HCT116 (cell line): ENCODE data around the gene TSC2. TPM values are rescaled to one million over a fixed set of nuclear protein-coding genes. Genes with fewer than 3 reads are reported as not detected.

Source experiments
- ATAC-seq: fragments of 200-7000 bp; cut with Tn5 transposase; 2 replicates; pipeline ENCODE4 v1.9.1; 2020; ENCODE audit warnings: mild to moderate bottlenecking, moderate library complexity
- BruUV-seq: library from RNA; stranded (reverse); fragments of 400-500 nt; replicated peaks from 2 replicates; lab custom pipeline; 2021; lab: Mats Ljungman, UMichigan
- CTCF ChIA-PET: fragments of 300-600 bp; sonication (Branson Sonifier 250); formaldehyde crosslinking; loops from one replicate; lab custom pipeline; 2021; ENCODE audit warnings: antibody characterized with exemption; lab: Charles Lee
- POLR2A ChIA-PET: fragments of 300-600, 350-600 bp; sonication (Branson Sonifier 250); formaldehyde crosslinking; loops from one replicate; lab custom pipeline; 2021; ENCODE audit warnings: antibody characterized with exemption; lab: Charles Lee
- RAD21 ChIA-PET, 2 experiments: fragments of 300-600 bp; sonication (Branson Sonifier 250); formaldehyde crosslinking; loops; one replicate each; lab custom pipeline; 2023; ENCODE audit warnings: low total read pairs in 2 of 2; ENCODE audit not compliant: uncharacterized antibody in 2 of 2, unreplicated experiment in 2 of 2, low non-redundant PET in 1 of 2; lab: Charles Lee
- DNase-seq: peaks from one replicate; pipeline ENCODE4 v3.0.0-alpha.2; 2010; ENCODE audit warnings: low read depth, low spot score
- H2AFZ ChIP-seq: fragments of 200-600 bp; shearing (Covaris generic), sonication (generic); 2 replicates; pipeline ENCODE4 v1.6.1; 2017; ENCODE audit warnings: low read depth, mixed run types, mixed read lengths, antibody characterized with exemption, low read length; ENCODE audit not compliant: poor library complexity, severe bottlenecking
- H3K27ac ChIP-seq: 2 replicates; pipeline ENCODE4 v1.5.1; 2012; ENCODE audit warnings: low read depth, low read length
- H3K27me3 ChIP-seq: fragments of 200-600 bp; sonication (generic); 2 replicates; pipeline ENCODE4 v1.6.1; 2016; ENCODE audit warnings: mixed run types, low read length, mixed read lengths; ENCODE audit not compliant: insufficient read depth
- H3K36me3 ChIP-seq, 2 experiments: fragments of 200-500 bp in 1 of 2; fragments of 200-600 bp in 1 of 2; sonication (Bioruptor generic) in 1 of 2; sonication (generic) in 1 of 2; 2 replicates each; pipeline versions ENCODE4 v1.5.1 to v1.6.1; 2014 to 2016; ENCODE audit warnings: low read length in 2 of 2, inconsistent platforms in 1 of 2, mixed read lengths in 1 of 2, mixed run types in 1 of 2; ENCODE audit not compliant: insufficient read depth in 2 of 2, control insufficient read depth in 1 of 2
- H3K4me1 ChIP-seq, 2 experiments: fragments of 200-600 bp in 1 of 2; sonication (generic) in 1 of 2; 2 replicates each; pipeline versions ENCODE4 v1.5.1 to v1.6.1; 2012 to 2017; ENCODE audit warnings: low read length in 2 of 2, inconsistent platforms in 1 of 2, mild to moderate bottlenecking in 1 of 2, mixed read lengths in 1 of 2, mixed run types in 1 of 2, moderate library complexity in 1 of 2; ENCODE audit not compliant: insufficient read depth in 2 of 2, control insufficient read depth in 1 of 2
- H3K4me2 ChIP-seq: fragments of 200-600 bp; sonication (generic); 2 replicates; pipeline ENCODE4 v1.6.1; 2017; ENCODE audit warnings: mixed run types, low read length, mixed read lengths
- H3K4me3 ChIP-seq, 2 experiments: fragments of 200-600 bp in 1 of 2; sonication (generic) in 1 of 2; replicated peaks in 1 of 2; 2 replicates each; pipeline ENCODE4 v1.5.1; 2011 to 2016; ENCODE audit warnings: low read length in 2 of 2, control low read depth in 1 of 2, low read depth in 1 of 2, mild to moderate bottlenecking in 1 of 2, mixed read lengths in 1 of 2, mixed run types in 1 of 2
- H3K79me2 ChIP-seq: fragments of 200-600 bp; sonication (generic); 2 replicates; pipeline ENCODE4 v1.6.1; 2017; ENCODE audit warnings: mild to moderate bottlenecking, mixed run types, low read length, moderate library complexity, mixed read lengths; ENCODE audit not compliant: insufficient read depth
- H3K9ac ChIP-seq: fragments of 200-600 bp; sonication (generic); 2 replicates; pipeline ENCODE4 v1.6.1; 2016; ENCODE audit warnings: low read length, mixed read lengths
- H3K9me2 ChIP-seq: fragments of 200-600 bp; sonication (generic), shearing (Covaris generic); 2 replicates; pipeline ENCODE4 v1.6.1; 2017; ENCODE audit warnings: mixed run types, mild to moderate bottlenecking, moderate library complexity; ENCODE audit not compliant: insufficient read depth
- H3K9me3 ChIP-seq, 2 experiments: fragments of 200-500 bp in 1 of 2; fragments of 200-600 bp in 1 of 2; sonication (Bioruptor generic) in 1 of 2; sonication (generic) in 1 of 2; 2 replicates each; pipeline ENCODE4 v1.6.1; 2014 to 2017; ENCODE audit warnings: low read length in 2 of 2, mixed read lengths in 2 of 2, inconsistent platforms in 1 of 2, low read depth in 1 of 2, mild to moderate bottlenecking in 1 of 2, mixed run types in 1 of 2, moderate library complexity in 1 of 2; ENCODE audit not compliant: control insufficient read depth in 1 of 2, insufficient read depth in 1 of 2
- H4K20me1 ChIP-seq: fragments of 200-600 bp; sonication (generic), shearing (Covaris generic); 2 replicates; pipeline ENCODE4 v1.6.1; 2017; ENCODE audit warnings: mixed run types, mild to moderate bottlenecking, moderate library complexity; ENCODE audit not compliant: insufficient read depth
- FOSL1 ChIP-seq: IDR thresholded peaks from 2 replicates; pipeline ENCODE4 v1.6.1; 2012; ENCODE audit warnings: low read depth
- SIN3A ChIP-seq: IDR thresholded peaks from 2 replicates; pipeline ENCODE4 v1.6.1; 2012; ENCODE audit warnings: low read depth
- SP1 ChIP-seq: IDR thresholded peaks from 2 replicates; pipeline ENCODE4 v1.6.1; 2012; ENCODE audit warnings: low read depth
- intact Hi-C: fragments of 100-400 bp; cut with micrococcal nuclease; formaldehyde crosslinking; loops from 2 replicates; pipeline ENCODE4 v1.10.0; 2022
- total RNA-seq: library from RNA; stranded (reverse); gene quantifications from one replicate; pipeline ENCODE4 v1.2.1, GENCODE V29; 2021; ENCODE audit not compliant: unreplicated experiment
- TF ChIP-seq, protein P1 (sequence below): IDR thresholded peaks from 2 replicates; pipeline ENCODE4 v1.6.1; 2012; ENCODE audit warnings: low read depth

Gene TSC2
- total RNA-seq, 1 experiment from 2014 or later, result 74.1 TPM

GRCh38 chr16:2053211-2053610 lies 5.4 kb downstream of the TSC2 start:
- no peak overlapping the region for H3K4me3 ChIP-seq
- no peak for DNase-seq
- no peak overlapping the region for H3K4me2 ChIP-seq
- intact Hi-C loops, result no loop called here
- H3K9me3 ChIP-seq, result no peaks in the 10 kb centered on the region
- BruUV-seq, result no TSS peak
- TF ChIP-seq FOSL1 (no peak), SP1 (no peak)
- TF ChIP-seq, protein P1, sequence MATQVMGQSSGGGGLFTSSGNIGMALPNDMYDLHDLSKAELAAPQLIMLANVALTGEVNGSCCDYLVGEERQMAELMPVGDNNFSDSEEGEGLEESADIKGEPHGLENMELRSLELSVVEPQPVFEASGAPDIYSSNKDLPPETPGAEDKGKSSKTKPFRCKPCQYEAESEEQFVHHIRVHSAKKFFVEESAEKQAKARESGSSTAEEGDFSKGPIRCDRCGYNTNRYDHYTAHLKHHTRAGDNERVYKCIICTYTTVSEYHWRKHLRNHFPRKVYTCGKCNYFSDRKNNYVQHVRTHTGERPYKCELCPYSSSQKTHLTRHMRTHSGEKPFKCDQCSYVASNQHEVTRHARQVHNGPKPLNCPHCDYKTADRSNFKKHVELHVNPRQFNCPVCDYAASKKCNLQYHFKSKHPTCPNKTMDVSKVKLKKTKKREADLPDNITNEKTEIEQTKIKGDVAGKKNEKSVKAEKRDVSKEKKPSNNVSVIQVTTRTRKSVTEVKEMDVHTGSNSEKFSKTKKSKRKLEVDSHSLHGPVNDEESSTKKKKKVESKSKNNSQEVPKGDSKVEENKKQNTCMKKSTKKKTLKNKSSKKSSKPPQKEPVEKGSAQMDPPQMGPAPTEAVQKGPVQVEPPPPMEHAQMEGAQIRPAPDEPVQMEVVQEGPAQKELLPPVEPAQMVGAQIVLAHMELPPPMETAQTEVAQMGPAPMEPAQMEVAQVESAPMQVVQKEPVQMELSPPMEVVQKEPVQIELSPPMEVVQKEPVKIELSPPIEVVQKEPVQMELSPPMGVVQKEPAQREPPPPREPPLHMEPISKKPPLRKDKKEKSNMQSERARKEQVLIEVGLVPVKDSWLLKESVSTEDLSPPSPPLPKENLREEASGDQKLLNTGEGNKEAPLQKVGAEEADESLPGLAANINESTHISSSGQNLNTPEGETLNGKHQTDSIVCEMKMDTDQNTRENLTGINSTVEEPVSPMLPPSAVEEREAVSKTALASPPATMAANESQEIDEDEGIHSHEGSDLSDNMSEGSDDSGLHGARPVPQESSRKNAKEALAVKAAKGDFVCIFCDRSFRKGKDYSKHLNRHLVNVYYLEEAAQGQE, result no peak
- H3K4me1 ChIP-seq, result peaks cover 0 to 10% of the 10 kb centered on the region in 2 experiments; a peak in 2 of 4 replicates
- H3K79me2 ChIP-seq, result peaks cover 8% of the 10 kb centered on the region; the same call in 1 of the 2 replicates
- no peak overlapping the region for H3K9ac ChIP-seq
- H4K20me1 ChIP-seq, result no peaks in the 10 kb centered on the region
- H3K27ac ChIP-seq, result no peak overlapping the region
- RAD21 ChIA-PET, result no interaction called here
- ATAC-seq, result no peak
- CTCF ChIA-PET, result no interaction called here
- H3K36me3 ChIP-seq, result peaks cover 0 to 3% of the 10 kb centered on the region in 2 experiments; a peak in 2 of 4 replicates
- POLR2A ChIA-PET, result no interaction called here
- no peaks in the 10 kb centered on the region for H3K27me3 ChIP-seq
- no peak overlapping the region for H2AFZ ChIP-seq
- no peaks in the 10 kb centered on the region for H3K9me2 ChIP-seq

DNA sequence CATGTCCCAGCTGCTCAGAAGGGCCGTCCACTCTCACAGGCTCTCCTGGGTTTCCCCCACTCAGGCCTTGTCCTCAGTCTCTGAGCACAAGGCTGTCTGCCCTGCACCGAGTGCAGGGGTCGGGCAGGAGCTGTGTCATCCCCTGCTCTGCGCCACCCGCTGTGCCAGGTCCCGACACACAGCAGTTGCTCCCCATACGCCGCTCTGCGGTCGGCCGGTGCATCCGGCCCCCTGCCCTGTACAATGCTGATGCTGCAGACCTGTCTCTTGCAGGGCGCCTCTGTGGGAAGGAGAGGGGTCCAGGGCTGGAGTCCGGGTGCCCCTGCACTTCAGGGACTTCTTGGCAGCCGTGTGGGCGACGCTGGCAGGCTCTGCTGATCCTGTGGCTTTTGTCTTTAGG lies 6.1 kb downstream of the TSC2 start:
- no peak overlapping the region for H2AFZ ChIP-seq
- H3K9me3 ChIP-seq, result no peaks in the 10 kb centered on the region
- ChIA-PET POLR2A (no interaction called here), CTCF (no interaction called here), RAD21 (no interaction called here)
- H3K27ac ChIP-seq, result no peak overlapping the region
- no peak overlapping the region for H3K4me3 ChIP-seq
- H3K27me3 ChIP-seq, result no peaks in the 10 kb centered on the region
- no peaks in the 10 kb centered on the region for H3K9me2 ChIP-seq
- intact Hi-C loops, result no loop called here
- peaks cover 0 to 3% of the 10 kb centered on the region in 2 experiments; a peak in 2 of 4 replicates for H3K36me3 ChIP-seq
- no peak for TF ChIP-seq SIN3A
- H3K4me2 ChIP-seq, result no peak overlapping the region
- DNase-seq, result no peak
- H3K79me2 ChIP-seq, result 0 out of 2 replicates have a peak, but pooled peaks cover under 1% of the 10 kb centered on the region
- no peaks in the 10 kb centered on the region for H4K20me1 ChIP-seq
- BruUV-seq, result no TSS peak
- H3K9ac ChIP-seq, result no peak overlapping the region
- ATAC-seq, result no peak
- H3K4me1 ChIP-seq, result peaks cover 0 to 4% of the 10 kb centered on the region in 2 experiments; a peak in 2 of 4 replicates
